Esophagus squamous epithelium (tissue), 4 donors: ENCODE measurements around the gene ARHGAP23.

Experiments
- CTCF ChIP-seq, 6 experiments: fragments of 450-650 bp in 4 of 6; fragments of 200-600 bp in 2 of 6; sonication (generic) in 2 of 6; IDR thresholded peaks; one replicate each; pipeline ENCODE4 v1.5.1; 2016 to 2019; ENCODE audit warnings: antibody characterized with exemption in 6 of 6, mild to moderate bottlenecking in 4 of 6, moderate library complexity in 4 of 6
- POLR2A ChIP-seq, 4 donors: fragments of 450-650 bp; IDR thresholded peaks; one replicate each; pipeline ENCODE4 v1.6.1; 2017; ENCODE audit warnings: antibody characterized with exemption in 4 of 4, mild to moderate bottlenecking in 4 of 4, moderate library complexity in 3 of 4

- TF ChIP-seq CTCF (IDR thresholded peaks at IDR 0.05) (no peak), POLR2A (IDR thresholded peaks at IDR 0.05) (no peak)
Measured at GRCh38 chr17:38551121-38551520, 122.9 kb downstream of the ARHGAP23 start.
